Hematopoietic multipotent progenitor cell treated with erythropoietin and hydrocortisone succinate and interleukin-3 and kit ligand, for 4 days (in vitro differentiated cells): Measurements from ENCODE around the gene PSMB7.
A peak's percentile ranks its signal among the peaks of the same experiment; 100 is the strongest.

Source experiments
- DNase-seq: peaks from one replicate; pipeline ENCODE4 v3.0.0-alpha.2; 2015

PSMB7 gene

GRCh38 chr9:124342776-124343485 lies 72.3 kb downstream of the PSMB7 start:
- DNase-seq: no peak

DNA sequence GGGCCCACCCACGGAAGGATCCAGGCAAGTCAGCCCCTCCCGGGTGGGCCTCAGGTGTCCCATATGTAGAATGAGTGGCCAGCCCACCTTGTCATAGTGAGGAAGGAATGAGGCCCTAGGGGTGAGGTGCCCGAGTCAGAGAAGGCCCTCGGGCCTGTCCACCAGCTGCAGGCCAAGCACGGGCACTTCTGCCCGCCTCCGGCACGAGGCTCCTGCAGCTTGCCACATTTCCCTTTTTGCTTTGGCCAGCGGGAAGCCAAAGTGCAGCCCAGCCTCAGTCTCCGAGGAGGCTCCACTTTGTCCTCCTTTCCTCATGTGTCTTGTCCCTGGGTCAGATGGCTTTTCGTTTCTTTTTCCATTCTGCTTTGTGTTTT lies 72.9 kb downstream of the PSMB7 start:
- no peak for DNase-seq

GRCh38 chr9:124341455-124342170 lies 73.6 kb downstream of the PSMB7 start:
- DNase-seq: no peak

DNA sequence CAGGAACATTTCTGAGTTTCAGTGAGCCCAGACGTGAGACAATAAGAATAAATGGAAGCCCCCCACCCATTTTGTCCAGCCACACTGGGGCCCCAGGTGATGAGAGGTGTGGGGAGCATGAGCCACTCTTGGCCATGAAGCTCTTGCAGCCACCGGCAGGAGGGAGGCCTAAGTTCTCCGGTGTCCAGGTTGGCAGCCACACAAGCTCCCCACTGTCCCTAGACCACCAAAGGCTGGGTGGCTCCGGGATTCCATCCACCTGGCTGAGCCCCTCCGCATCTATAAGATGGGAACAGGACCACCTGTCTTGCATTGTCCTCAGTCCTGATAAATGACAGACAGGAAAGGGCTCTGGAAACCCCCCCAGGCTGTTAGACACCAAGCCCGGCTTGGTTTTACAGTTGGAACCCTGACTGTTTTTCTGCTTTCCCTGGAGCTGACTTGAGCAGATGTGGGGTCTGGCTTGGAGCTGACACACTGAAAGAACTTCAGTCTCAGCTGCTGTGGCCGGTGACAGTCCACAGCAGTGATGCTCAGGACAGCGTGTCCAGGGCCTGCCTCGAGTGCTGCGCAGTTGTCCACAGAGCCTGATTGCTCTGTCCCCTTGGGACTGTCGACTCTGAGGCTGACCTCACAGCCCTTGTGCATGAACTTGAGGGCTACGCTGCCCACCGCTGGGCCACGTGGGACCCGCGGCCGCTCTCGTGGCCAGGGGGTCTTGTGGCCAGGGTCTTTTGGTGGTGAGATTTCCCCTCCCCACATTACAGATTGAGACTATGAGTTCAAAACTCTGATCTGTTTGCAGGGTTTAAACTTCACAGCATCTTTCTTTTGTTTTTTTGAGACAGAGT lies 74.8 kb downstream of the PSMB7 start:
- DNase-seq: no peak

DNA sequence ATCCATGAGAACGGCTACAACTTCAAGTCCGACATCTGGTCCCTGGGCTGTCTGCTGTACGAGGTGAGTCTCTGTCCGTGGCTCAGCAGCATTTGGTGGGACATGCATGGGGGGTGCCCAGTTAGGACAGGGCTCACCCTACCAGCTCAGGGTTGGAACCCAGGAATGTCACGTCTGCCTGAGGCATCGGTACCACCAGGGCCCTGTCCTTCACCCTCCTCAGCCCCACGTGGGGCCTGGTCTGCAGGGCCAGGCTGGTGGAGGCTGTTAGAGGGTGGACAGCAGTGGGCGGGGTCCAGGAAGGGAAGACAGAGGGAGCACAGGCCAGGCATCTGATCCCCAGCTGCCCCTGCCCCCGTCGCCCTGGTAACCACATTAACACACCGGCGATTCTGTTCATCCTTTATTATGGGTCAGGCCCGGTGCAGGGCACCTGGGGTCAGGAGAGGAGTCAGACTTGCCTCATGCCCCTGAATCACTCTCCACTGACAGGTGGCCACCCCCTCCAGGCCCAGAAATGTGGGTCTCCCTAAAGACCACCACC lies 75.6 kb downstream of the PSMB7 start:
- DNase-seq: no peak

DNA sequence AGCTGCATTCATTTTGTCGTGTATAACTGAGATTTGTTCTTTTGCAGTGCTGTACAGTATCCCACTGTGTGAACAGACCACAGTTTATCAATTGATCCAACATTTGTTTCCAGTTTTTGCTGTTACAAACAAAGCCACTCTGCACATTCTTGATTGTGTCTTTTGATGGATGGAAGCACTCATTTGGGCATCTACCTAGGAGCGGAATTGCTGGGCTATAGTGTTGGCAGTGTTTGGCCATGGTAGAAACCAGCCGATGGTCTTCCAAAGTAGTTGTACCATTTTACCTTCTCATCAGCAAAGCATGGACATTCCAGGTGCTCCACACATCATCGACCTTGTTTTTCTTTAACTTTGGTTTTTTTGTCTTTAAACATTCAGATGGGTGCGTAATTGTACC lies 77.7 kb downstream of the PSMB7 start:
- no peak for DNase-seq

GRCh38 chr9:124335320-124335707 lies 79.9 kb downstream of the PSMB7 start:
- no peak for DNase-seq

DNA sequence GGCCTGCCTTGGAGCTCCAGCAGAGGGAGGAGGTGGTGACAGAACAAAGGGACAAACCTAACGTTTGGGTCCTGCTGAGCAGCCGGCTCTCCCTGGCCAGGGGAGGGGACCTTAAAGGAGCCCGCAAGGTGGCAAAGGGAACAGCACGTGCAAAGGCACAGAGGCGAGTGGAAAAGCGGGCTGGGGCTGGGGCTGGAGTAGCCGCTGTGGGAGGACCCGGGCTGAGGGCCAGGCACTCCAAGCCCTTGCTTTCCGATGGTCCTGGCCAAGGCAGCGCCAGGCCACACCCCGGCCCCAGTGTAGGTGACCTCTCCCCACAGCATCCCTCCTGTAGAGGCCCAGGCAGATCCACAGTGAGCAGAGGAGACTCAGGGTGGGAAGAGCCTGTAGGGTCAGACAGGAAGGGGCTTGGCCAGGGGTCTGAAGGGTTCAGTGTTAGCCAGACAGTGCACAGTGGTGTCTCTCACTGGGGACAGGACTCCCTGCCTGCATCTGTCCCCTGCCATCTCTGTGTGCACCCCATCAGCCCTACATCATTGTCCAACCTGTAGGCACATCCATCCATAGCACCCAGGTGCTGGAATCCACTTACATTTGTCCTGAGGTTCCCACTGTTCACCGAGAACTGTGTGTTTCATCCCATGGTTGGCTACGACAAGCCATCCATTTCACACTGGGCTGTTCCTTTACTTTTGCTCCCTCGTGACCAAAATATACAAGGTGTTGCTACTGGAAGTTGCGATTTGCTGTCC lies 80.5 kb downstream of the PSMB7 start:
- DNase-seq: no peak

- no peak for DNase-seq
Observed at GRCh38 chr9:124333203-124333579, 82.1 kb downstream of the PSMB7 start.

DNA sequence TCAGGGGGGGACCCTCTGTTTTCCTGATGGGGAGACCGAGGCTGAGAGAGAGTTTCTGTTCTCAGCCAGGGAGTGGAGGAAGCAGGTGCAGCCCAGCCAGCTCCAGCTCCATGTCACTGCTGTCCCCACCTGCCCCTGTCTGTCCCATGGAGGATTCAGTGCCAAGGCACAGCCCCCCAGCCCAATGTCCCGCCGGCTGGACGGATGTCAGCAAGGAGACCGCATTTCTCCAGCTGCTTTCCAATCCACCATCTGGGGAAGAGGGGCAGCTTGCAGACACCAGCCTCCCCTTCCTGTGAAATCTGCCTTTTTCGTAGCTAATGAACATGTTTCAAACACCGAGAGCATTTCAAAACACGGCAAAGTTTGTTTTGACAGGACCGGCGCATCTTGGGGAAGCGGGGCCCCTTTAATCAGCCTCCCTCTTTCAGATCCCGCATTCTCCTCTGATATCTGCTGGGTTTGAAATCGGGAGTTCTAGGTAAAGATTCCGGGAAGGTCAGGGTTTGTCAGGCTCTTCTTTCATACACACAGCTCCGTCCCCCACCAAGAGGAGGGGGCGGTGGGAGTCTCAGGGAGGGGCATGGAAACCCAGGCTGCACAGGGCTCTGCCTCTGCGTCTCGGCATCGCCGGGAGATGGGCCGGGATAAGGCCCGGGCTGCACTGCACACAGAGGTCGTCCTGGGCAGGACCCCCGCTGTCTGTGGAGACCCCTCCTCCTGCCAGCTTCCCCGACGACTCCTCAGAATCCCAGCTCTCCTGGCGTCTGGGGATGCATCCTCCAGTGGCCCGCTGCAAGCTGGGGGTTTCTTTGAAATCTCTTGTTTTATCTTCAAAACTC lies 82.7 kb downstream of the PSMB7 start:
- no peak for DNase-seq

DNA sequence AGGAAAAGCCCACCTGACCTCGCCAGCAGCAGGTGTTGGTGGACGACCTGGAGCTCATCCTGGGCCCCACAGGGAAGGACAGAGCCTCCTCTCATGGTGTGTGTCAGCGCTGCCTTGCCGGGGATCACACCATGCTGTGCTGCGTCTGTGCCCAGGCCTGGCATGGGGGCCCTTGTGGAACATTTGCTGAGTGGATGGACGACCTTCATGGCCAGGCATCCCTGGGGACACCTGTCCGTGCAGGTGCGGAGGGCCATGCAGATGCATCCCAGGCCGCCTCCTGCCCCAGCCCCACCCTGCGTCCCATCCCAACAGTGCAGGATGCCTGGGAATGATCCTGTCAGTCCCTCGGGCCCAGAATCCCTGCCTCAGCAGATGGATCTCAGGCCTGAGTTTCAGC lies 83.7 kb downstream of the PSMB7 start:
- no peak for DNase-seq

GRCh38 chr9:124330011-124330697 lies 85.1 kb downstream of the PSMB7 start:
- no peak for DNase-seq

GRCh38 chr9:124329206-124329792 lies 85.9 kb downstream of the PSMB7 start:
- DNase-seq: no peak

- DNase-seq: no peak
Observed at GRCh38 chr9:124328285-124328684, 87.0 kb downstream of the PSMB7 start.

DNA sequence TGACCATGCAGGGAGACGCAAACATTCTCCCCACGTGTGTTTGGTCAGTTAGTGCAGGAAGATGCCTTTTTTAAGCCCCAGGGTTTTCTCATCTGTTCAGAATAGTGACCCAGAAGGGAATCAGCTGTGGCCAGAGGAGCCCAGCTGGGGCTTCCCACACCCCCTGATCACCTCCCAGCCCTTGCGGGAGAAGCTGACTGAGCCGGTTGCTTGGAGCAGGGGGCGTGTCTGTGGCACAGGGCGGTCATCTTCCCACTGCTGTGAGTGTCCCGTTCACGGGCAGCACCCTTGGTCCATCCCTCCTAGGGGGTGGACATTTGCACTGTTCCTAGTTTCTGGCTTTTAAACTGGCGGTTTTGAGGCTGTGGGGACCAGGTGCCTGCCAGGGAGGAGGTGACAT lies 87.8 kb downstream of the PSMB7 start:
- no peak for DNase-seq

GRCh38 chr9:124326378-124326777 lies 88.9 kb downstream of the PSMB7 start:
- no peak for DNase-seq

DNA sequence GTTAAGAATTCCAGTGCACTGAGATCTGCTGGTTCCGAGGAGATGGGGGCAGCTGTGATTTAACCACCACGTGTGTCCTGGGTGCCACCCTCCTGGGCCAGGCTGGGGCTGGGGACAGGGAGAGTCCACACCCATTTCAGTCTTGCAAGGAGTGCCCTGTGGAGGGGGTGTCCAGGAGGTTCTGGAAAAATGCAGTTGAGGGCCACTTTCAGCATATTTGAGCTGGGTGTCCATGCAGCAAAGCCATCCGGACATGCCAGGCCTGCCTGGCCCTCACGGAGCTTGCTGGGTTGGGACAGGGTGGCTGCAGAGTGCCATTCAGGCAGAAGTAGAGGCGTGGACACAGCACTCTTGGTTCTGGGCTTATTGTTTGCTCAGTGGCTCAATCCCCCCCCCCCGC lies 89.4 kb downstream of the PSMB7 start:
- DNase-seq: no peak

GRCh38 chr9:124323904-124324303 lies 91.3 kb downstream of the PSMB7 start:
- DNase-seq: no peak

DNA sequence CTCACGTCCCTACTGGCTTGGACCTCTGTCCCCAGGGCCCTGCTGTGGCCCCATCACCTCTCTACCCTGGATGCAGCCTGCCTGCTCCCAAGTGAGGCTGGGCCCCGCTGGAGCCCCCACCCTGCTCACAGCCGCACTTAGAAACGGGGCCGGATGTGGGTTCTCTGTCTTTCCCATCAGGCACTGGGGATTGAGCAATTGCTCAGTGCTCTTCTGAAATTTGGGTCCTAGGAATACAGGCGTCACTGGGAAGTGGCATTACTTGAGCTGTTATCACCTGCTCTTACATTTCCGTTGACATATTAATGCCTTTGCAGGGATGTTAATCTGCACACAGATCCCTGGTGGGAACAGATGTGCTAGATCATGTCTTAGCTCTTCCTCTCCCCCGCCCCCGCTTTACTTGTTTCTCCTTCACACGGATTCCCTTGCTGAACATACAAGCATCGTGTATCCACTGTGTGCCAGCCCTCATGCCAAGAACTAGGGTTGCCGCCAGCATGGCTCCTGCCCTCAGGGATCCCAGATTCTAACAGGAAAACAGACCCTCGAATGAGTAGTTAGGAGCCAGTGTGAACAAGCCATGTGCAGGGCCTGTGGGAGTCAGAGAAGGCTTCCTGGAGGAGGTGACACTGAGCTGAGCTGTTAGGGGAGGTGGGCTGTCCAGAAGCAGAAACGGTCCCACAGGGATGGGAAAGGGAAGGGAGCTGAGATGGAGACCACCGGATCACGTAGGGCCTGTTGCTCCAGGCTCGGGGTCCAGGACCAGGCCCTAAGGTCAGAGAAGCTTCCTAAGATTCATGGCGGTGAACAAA lies 92.4 kb downstream of the PSMB7 start:
- DNase-seq: peak; percentile 30

DNA sequence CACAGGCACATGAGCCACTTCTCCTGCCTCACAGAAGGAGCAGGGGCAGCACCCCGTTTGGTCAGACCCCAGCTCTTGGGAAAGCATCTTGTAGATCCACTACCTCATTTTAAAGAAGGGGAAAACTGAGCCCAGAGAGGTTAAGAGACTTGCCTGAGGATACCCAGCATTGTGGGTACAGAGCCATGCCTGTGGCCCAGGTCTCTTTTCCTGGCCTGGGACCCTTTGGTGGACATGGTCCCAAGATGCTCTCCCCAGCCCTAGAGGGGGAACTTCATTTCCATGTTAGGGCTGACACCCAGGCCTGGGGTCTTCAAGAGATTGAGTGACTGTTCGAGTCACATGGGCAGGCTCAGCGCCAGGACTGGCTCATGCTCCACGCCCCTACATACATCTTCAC lies 93.3 kb downstream of the PSMB7 start:
- DNase-seq: no peak
